HPDE6-E6E7 (cell line): ENCODE results near the gene COL18A1.
A peak's percentile ranks its signal among the peaks of the same experiment; 100 is the strongest.
"Not testable (repeated sequence)": the region's sequence is repeated elsewhere in the genome, so short reads cannot be mapped to it uniquely, and the experiment has no call there.

Source experiments
- DNase-seq: peaks from one replicate; pipeline ENCODE4 v3.0.0; 2011; ENCODE audit warnings: missing footprints; ENCODE audit errors: extremely low spot score

Gene COL18A1

GRCh38 chr21:45427331-45428271, 22.6 kb downstream of the COL18A1 start:
- DNase-seq: peak; percentile 98

DNA sequence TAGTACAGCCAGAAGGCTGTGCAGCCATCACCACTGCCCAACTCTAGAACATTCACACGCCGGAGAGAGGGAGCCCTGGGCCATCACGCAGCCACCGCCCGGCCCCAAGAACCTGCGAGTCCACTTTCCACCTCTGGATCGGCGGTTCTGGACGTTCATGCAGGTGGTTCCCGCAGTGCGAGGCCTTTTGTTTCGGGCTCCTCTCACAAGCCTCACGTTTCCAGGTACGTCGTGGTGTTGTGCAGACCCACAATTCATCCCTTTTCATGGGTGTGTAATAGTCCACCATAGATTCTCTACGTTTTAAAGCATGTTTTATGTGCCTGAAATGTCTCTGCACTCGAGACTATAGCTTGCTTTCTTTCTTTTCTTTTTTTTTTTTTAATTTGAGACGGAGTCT, 23.6 kb downstream of the COL18A1 start:
- DNase-seq: no peak

- DNase-seq: no peak
These were observed 24.5 kb downstream of the COL18A1 start for GRCh38 chr21:45429221-45430175.

DNA sequence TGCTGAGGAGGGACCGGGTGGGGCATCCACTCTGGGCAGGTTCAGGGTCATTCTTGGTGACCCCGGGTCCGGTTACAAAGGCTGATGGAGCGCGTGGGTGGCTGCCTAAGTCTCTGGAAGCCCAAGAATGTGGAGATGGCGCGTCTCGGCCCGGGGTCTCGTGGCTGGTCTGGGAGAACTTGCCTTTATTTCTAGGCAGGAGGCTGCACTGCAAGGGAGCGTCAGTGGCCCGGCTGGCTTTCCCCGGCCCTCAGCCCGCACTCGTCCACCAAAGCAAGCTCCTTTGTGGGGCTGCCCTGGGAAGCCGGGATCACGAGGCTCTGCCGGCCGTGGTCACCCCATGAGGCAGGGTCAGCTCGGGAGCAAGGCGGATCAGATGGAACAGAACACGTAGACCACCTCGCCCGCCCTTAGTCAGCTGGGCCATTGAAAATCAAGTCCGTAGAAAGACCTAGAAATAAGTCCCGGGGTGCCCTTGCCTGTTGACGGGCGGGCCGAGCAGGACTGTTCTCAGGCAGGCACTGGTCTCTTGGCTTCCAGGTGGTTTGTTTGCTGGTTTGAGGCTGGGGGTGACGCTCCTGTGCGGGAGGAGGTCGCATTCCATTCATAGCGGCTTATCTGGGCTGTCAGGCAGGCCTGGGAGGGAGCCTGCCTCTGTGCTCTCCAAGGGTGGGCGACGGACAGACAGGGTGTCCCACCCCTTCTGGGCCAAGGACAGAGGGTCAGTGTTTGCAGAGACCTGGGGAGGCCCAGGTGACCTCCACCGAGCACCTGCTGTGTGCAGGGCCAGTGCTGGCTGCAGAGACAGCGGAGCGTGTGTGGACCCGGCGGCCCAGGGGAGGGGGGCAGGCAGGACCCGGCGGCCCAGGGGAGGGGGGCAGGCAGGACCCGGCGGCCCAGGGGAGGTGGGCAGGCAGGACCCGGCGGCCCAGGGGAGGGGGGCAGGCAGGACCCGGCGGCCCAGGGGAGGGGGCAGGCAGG, 25.8 kb downstream of the COL18A1 start:
- DNase-seq: no peak

- no peak for DNase-seq
These were observed 27.0 kb downstream of the COL18A1 start for GRCh38 chr21:45431781-45432572.

GRCh38 chr21:45432575-45433255, 27.8 kb downstream of the COL18A1 start:
- no peak for DNase-seq

- no peak for DNase-seq
These were observed 28.3 kb downstream of the COL18A1 start for GRCh38 chr21:45433301-45433700.

DNA sequence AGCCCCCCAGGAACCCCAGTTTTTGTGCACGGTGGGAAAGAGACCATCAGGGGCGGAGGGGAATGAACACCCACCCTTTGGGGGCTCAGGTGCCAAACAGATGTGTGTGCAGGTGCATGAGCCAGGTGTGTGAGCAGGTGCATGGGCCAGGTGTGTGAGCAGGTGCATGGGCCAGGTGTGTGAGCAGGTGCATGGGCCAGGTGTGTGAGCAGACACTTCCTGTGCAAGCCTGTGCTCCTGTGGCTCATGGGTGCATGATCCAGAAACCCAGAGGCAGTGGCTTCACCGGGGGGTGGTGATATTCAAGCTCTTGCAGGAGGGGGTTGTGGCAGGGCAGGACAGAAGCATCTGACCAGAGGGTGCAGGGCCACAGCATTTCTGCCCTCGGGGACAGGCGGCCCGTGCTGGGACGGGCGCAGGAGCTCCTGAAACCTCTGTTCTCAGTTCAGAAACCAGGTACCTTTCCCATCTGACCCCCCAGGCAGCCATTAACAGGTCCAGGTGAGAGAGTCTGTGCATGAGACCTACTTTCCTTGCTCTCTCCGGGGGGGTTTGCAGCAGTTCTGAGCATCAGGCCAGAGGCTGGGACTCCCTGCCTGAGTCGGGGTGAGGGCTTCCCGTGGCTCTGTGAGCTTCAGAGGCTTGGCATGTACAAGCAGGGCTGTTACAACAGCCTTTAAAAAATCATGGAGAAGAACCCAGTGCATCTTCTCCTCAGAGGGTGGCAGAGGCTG, 29.1 kb downstream of the COL18A1 start:
- DNase-seq: no peak

DNA sequence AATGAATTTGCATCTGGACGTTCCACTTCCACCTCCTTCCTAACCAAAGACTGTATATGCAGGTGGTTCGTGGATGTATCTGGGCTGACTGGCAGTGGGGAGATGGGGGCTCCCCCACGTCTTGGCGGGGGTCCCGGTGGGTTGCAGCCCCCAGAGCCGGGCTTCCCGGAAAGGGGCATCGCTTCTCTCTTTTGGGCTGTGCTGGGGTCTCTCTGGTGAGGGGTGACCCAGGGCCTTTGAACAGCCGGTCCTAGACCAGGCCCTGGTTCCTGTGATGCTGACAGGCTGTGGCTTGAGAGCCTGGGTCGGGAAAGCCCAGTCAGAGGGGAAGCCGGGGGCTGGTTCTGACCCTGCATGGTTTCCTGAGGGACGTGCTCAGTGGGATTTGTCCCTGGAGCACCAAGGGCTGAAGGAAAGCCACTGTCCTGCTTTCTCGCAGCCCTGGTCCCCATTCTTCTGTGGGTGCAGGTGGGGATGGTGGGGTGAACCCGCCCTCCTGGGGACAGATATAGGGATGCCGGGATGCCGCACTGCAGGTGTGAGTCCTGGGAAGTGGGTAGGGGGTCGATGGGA, 29.8 kb downstream of the COL18A1 start:
- no peak for DNase-seq

GRCh38 chr21:45435405-45435981, 30.5 kb downstream of the COL18A1 start:
- DNase-seq: no peak

DNA sequence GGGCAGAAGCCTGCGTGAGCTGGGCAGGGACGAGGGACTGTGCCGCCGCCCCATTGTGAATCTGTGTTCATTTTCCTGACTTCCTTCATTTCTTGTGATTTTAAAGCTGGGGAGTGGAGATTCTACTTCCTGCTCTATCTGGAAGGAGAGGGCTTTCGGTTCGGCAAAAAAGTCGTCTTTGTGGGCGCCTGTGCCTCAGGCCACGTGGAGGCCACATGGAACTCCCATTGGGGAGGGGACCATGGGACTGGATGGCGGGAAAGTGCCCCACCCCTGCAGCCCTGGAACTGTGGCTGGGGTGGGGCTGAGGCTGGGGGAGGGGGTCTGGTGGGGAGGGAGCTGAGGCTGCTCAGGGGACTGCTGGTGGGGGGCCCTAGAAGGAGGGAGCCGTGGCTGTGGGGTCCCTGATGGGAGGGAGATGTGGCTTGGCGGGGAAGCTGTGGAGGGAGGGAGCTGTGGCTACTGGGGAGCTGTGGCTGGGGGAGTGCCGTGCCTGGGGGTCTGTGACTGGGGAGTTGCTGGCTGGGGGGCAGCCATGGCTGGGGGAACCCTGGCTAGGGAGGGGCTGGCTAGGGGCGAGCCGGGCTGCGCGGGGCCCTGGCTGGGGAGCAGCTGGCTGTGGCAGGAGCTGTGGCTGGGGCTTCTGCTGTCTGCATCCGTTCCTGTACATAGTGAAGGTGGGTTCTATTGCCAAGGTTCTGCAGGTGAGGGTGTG, 31.5 kb downstream of the COL18A1 start:
- no peak for DNase-seq

DNA sequence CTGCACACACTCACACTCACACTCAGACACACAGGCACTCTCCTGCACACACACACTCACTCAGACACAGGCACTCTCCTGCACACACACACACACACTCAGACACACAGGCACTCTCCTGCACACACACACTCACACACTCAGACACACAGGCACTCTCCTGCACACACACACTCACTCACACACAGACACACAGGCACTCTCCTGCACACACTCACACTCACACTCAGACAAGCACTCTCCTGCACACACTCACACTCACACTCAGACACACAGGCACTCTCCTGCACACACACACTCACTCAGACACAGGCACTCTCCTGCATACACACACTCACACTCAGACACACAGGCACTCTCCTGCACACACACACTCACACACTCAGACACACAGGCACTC, 32.9 kb downstream of the COL18A1 start:
- DNase-seq: not testable (repeated sequence)

DNA sequence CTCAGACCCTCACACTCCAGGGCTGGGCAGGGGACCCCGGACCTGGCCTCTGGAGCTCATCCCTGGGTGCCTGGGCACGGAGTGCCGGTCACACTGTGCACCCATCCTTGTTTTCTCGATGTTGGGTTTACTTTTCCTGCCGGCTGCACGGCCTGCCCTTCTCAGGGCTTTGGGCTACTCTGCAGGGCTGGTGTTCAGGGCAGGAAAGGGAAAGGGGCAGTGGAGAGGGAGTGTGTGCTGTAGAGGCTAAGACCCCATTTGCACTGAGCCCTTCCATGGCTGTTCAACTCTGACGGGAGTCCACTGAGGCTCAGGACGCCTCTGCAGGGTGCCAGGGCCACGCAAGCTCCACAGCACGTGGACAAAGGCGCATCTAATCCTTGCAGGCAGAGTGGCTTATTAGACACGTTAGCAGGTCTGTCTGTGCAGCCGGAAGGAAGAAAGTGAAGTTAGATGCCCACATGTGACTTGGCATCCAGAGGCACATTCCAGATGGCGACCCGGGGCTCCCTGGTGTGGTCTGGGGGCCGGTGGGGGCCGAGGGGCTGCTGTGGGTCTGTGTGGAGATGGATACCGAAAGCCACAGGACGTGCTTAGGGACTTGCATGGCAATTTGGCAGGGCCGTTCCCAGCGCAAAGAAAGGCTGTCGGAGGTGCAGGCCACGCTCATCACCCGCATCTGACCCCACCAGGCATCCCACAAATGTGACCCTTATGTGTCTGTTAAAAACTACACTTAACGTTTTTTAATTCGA, 33.6 kb downstream of the COL18A1 start:
- DNase-seq: no peak

DNA sequence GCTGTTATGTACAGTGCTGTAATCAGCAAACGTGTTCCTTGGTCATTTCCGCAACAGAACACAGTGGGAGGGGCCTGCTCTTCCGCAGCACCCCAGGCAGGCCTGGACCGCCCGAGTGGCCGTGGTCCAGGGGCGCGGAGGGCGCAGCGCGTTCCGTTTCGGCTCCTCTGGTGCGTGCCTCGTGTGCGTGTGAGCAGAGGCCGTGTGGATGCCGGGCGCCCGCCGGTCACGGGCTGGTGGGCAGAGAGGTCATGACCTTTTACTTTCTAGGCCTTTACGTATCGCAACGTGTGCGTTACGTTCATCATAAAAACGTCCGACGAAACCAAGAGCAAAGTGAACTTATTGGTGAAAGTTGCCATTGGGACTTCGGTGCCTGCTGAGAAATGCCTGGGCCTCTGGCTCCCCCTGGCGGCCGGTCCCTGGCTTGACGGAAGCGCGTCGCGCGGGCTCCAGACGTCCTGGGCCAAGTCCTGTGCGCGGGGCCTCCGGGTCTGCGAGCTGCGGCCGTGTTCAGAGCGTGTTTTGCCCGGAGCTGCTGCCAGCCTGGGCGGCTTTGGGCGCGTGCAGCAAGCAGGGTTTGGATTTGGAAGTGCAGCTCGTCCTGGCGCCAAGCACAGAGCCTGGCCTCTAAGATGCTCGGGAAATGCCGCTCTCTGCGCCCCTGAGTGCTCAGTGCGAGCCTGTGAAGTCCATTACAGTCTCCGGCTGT, 34.4 kb downstream of the COL18A1 start:
- DNase-seq: peak; percentile 54

- DNase-seq: no peak
These were observed 35.0 kb downstream of the COL18A1 start for GRCh38 chr21:45439901-45440461.

DNA sequence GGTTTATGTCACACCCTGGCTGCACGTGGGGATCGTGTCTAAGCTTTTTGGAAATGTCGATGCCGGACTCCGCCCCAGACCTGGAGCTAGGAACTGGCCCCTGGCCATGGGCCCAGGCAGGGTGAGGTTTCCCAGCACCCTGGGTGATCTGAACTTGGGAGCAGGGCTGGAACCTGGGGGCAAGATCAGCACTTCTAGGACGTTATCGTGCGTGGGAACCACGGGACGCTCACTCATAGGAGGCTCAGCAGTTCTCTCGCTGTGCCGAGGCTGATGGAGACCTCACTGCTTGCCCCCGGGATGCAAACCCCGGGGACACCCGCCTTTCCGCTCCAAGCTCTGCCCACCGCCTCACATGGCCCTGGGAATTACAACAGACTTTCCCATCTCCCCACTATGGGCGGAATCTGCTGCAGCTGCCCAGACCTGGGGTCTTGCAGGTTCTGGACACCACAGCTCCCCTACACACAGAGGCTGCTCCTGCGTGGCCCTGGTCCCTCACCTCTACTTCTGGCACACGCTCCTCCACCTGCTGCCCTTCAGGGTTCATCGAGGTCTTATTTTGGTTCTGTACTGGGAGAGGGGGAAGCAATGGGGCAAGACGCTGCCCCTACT, 35.9 kb downstream of the COL18A1 start:
- no peak for DNase-seq
